ENCODE results near the gene CELA2A. TPM values are rescaled to one million over a fixed set of nuclear protein-coding genes. Genes with fewer than 3 reads are reported as not detected.
A peak's percentile ranks its signal among the peaks of the same experiment; 100 is the strongest.

The CELA2A gene
- polyA plus RNA-seq, 1 of the 3 experiments (the other 2 are of a cell fraction), result not detected

- POLR2A ChIA-PET, result no interaction called here
- no peak overlapping the region for H3K27ac ChIP-seq (ENCODE audit: low read depth in 2 of 2, low read length in 1 of 2)
- no peak for TF ChIP-seq RXRA (IDR thresholded peaks at IDR 0.05; ENCODE audit: borderline replicate concordance, low read depth)
- TF ChIP-seq, protein P1, sequence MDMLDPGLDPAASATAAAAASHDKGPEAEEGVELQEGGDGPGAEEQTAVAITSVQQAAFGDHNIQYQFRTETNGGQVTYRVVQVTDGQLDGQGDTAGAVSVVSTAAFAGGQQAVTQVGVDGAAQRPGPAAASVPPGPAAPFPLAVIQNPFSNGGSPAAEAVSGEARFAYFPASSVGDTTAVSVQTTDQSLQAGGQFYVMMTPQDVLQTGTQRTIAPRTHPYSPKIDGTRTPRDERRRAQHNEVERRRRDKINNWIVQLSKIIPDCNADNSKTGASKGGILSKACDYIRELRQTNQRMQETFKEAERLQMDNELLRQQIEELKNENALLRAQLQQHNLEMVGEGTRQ (IDR thresholded peaks at IDR 0.05; ENCODE audit: borderline replicate concordance, low read depth, low read length), result no peak
- TF ChIP-seq CHD2 (IDR thresholded peaks at IDR 0.05; ENCODE audit: low read length, partially characterized antibody), result no peak
- TF ChIP-seq FOSL2 (IDR thresholded peaks at IDR 0.05; ENCODE audit: borderline replicate concordance, low read depth), result no peak
- TF ChIP-seq, protein P2, sequence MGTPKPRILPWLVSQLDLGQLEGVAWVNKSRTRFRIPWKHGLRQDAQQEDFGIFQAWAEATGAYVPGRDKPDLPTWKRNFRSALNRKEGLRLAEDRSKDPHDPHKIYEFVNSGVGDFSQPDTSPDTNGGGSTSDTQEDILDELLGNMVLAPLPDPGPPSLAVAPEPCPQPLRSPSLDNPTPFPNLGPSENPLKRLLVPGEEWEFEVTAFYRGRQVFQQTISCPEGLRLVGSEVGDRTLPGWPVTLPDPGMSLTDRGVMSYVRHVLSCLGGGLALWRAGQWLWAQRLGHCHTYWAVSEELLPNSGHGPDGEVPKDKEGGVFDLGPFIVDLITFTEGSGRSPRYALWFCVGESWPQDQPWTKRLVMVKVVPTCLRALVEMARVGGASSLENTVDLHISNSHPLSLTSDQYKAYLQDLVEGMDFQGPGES (IDR thresholded peaks at IDR 0.05; ENCODE audit: low read depth, low read length), result no peak
- TF ChIP-seq GATA2 (CRISPR knock-in tag; IDR thresholded peaks at IDR 0.05), result no peak
- peak; percentile 59 for TF ChIP-seq SMC3 (IDR thresholded peaks at IDR 0.05; ENCODE audit: low read depth, low read length)
- no peak for TF ChIP-seq TAF1 (IDR thresholded peaks at IDR 0.05; ENCODE audit: borderline replicate concordance, low read depth, low read length)
- TF ChIP-seq RFX5 (IDR thresholded peaks at IDR 0.05; ENCODE audit: low read length), result no peak
- TF ChIP-seq RAD21 (IDR thresholded peaks at IDR 0.05; ENCODE audit: low read length), result peak; percentile 65
- TF ChIP-seq, protein P3, sequence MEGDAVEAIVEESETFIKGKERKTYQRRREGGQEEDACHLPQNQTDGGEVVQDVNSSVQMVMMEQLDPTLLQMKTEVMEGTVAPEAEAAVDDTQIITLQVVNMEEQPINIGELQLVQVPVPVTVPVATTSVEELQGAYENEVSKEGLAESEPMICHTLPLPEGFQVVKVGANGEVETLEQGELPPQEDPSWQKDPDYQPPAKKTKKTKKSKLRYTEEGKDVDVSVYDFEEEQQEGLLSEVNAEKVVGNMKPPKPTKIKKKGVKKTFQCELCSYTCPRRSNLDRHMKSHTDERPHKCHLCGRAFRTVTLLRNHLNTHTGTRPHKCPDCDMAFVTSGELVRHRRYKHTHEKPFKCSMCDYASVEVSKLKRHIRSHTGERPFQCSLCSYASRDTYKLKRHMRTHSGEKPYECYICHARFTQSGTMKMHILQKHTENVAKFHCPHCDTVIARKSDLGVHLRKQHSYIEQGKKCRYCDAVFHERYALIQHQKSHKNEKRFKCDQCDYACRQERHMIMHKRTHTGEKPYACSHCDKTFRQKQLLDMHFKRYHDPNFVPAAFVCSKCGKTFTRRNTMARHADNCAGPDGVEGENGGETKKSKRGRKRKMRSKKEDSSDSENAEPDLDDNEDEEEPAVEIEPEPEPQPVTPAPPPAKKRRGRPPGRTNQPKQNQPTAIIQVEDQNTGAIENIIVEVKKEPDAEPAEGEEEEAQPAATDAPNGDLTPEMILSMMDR (IDR thresholded peaks at IDR 0.05), result peak; percentile 75
- no peak for TF ChIP-seq GABPA (IDR thresholded peaks at IDR 0.05; ENCODE audit: low read depth)
- TF ChIP-seq EP300 (IDR thresholded peaks at IDR 0.05; ENCODE audit: borderline replicate concordance in 1 of 2, low read depth in 1 of 2, low read length in 1 of 2), result no peak
- TF ChIP-seq YY1 (IDR thresholded peaks at IDR 0.05; ENCODE audit: low read depth), result no peak
- no peak overlapping the region for H3K4me2 ChIP-seq
- no peaks in the 10 kb centered on the region; a peak in 1 of 4 replicates for H3K4me1 ChIP-seq (ENCODE audit: control insufficient read depth in 1 of 2, insufficient read depth in 2 of 2, low read depth in 1 of 2, low read length in 1 of 2)
- no peaks in the 10 kb centered on the region for H3K27me3 ChIP-seq (ENCODE audit: insufficient read depth)
- H3K9me2 ChIP-seq, result no peaks in the 10 kb centered on the region
- H3K79me2 ChIP-seq (ENCODE audit: insufficient read depth), result no peaks in the 10 kb centered on the region
- no peak overlapping the region for H2AFZ ChIP-seq (ENCODE audit: low read depth)
- H3K9me3 ChIP-seq, result no peaks in the 10 kb centered on the region
- no peak overlapping the region for H3K9ac ChIP-seq
- peaks cover 3% of the 10 kb centered on the region for H3F3A ChIP-seq (replicated peaks; ENCODE audit: insufficient read depth)
- CTCF ChIA-PET, result interaction anchor here (1.6 to 1.7 kb wide), 3 partner anchors 12 to 177 kb away, joined by 5 to 10 read pairs (median 5); no protein-coding TSS in a partner anchor
- peak; percentile 78 for DNase-seq
- WGBS (ENCODE audit: low lambda C conversion rate), result 64% methylated on average over 17 of the region's 17 CpGs
- H3K36me3 ChIP-seq (replicated peaks in 1 of 2; ENCODE audit: control insufficient read depth in 1 of 2, insufficient read depth in 2 of 2, low read length in 1 of 2), result peaks cover 0 to 17% of the 10 kb centered on the region in 2 experiments
- H4K20me1 ChIP-seq (ENCODE audit: insufficient read depth), result no peaks in the 10 kb centered on the region
- H3K4me3 ChIP-seq (ENCODE audit: low read depth in 2 of 2, low read length in 1 of 2), result no peak overlapping the region; a peak in 1 of 4 replicates
Observed at GRCh38 chr1:15501208-15502032, 44.9 kb downstream of the CELA2A start.

Data from SK-N-SH (cell line).